ENCODE measurements around the gene CDR2L. TPM values are rescaled to one million over a fixed set of nuclear protein-coding genes. Genes with fewer than 3 reads are reported as not detected.
A peak's percentile ranks its signal among the peaks of the same experiment; 100 is the strongest.

CDR2L gene
- total and polyA plus RNA-seq, 9 donors: 2.1 to 19.2 (median 5.2) TPM

DNA sequence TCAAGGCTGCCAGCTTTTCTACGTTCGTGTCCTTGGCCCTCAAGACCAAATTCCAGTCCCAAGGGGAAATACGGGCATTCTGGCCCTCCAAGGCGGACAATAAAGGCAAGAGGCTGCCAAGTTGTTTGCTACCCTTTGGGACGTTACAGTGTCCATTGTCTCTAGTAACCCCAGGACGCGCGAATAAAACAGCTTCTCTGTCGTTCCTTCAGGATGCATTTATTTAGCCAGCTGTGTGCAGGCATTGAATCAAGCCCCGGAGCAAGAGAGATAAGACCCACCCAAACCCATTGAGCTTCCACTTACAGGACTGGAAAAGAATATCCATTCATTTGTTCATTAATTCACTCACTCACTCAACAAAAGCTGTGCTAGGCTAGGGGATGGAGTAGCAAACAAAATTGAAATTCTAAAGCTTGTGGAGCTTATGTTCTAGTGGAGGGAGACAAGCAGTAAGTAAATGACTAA lies 25.7 kb downstream of the CDR2L start:
- 0% methylated on average over 10 of the region's 10 CpGs for WGBS, 3 donors
- no peak for DNase-seq
- Histone ChIP-seq H3K9me3 (no peaks in the 10 kb centered on the region), H3K4me1 (ENCODE audit: insufficient read depth) (peaks cover 1% of the 10 kb centered on the region), H3K27me3 (no peaks in the 10 kb centered on the region), H3K36me3 (no peaks in the 10 kb centered on the region), H3K27ac (peak overlapping the region; percentile 77 to 79), H3K4me3 (peak overlapping the region; percentile 87)
- intact Hi-C loops (cut with DNase I): loop anchor here in 1 of 4 donors (10.0 kb wide), 1 partner anchor 48 kb away; no protein-coding TSS in a partner anchor
- TF ChIP-seq, protein P1, sequence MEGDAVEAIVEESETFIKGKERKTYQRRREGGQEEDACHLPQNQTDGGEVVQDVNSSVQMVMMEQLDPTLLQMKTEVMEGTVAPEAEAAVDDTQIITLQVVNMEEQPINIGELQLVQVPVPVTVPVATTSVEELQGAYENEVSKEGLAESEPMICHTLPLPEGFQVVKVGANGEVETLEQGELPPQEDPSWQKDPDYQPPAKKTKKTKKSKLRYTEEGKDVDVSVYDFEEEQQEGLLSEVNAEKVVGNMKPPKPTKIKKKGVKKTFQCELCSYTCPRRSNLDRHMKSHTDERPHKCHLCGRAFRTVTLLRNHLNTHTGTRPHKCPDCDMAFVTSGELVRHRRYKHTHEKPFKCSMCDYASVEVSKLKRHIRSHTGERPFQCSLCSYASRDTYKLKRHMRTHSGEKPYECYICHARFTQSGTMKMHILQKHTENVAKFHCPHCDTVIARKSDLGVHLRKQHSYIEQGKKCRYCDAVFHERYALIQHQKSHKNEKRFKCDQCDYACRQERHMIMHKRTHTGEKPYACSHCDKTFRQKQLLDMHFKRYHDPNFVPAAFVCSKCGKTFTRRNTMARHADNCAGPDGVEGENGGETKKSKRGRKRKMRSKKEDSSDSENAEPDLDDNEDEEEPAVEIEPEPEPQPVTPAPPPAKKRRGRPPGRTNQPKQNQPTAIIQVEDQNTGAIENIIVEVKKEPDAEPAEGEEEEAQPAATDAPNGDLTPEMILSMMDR (IDR thresholded peaks at IDR 0.05): no peak
- TF ChIP-seq EP300 (IDR thresholded peaks at IDR 0.05): no peak
- no peak for TF ChIP-seq POLR2A (IDR thresholded peaks at IDR 0.05)

- Histone ChIP-seq H3K36me3 (no peaks in the 10 kb centered on the region), H3K9me3 (no peaks in the 10 kb centered on the region), H3K27ac (no peak overlapping the region), H3K4me1 (ENCODE audit: insufficient read depth) (no peaks in the 10 kb centered on the region), H3K4me3 (no peak overlapping the region), H3K27me3 (no peaks in the 10 kb centered on the region)
- no peak for DNase-seq
- 83 to 87% (median 85%) methylated on average over 5 of the region's 5 CpGs for WGBS, 3 donors
- intact Hi-C loops (cut with DNase I): loop anchor here in 1 of 4 donors (10.0 kb wide), 1 partner anchor 54 kb away; no protein-coding TSS in a partner anchor
- TF ChIP-seq POLR2A (IDR thresholded peaks at IDR 0.05) (no peak), EP300 (IDR thresholded peaks at IDR 0.05) (no peak)
- TF ChIP-seq, protein P1 (IDR thresholded peaks at IDR 0.05): no peak
These were observed 31.7 kb downstream of the CDR2L start for GRCh38 chr17:75019146-75019545.

GRCh38 chr17:75019710-75020109 lies 32.3 kb downstream of the CDR2L start:
- Histone ChIP-seq H3K4me1 (ENCODE audit: insufficient read depth) (no peaks in the 10 kb centered on the region), H3K4me3 (no peak overlapping the region), H3K9me3 (no peaks in the 10 kb centered on the region), H3K27ac (no peak overlapping the region), H3K36me3 (no peaks in the 10 kb centered on the region), H3K27me3 (no peaks in the 10 kb centered on the region)
- no peak for TF ChIP-seq EP300 (IDR thresholded peaks at IDR 0.05)
- intact Hi-C loops (cut with DNase I): loop anchor here in 1 of 4 donors (10.0 kb wide), 1 partner anchor 55 kb away; no protein-coding TSS in a partner anchor
- WGBS, 3 donors: 90 to 93% (median 92%) methylated on average over 3 of the region's 3 CpGs
- no peak for DNase-seq

DNA sequence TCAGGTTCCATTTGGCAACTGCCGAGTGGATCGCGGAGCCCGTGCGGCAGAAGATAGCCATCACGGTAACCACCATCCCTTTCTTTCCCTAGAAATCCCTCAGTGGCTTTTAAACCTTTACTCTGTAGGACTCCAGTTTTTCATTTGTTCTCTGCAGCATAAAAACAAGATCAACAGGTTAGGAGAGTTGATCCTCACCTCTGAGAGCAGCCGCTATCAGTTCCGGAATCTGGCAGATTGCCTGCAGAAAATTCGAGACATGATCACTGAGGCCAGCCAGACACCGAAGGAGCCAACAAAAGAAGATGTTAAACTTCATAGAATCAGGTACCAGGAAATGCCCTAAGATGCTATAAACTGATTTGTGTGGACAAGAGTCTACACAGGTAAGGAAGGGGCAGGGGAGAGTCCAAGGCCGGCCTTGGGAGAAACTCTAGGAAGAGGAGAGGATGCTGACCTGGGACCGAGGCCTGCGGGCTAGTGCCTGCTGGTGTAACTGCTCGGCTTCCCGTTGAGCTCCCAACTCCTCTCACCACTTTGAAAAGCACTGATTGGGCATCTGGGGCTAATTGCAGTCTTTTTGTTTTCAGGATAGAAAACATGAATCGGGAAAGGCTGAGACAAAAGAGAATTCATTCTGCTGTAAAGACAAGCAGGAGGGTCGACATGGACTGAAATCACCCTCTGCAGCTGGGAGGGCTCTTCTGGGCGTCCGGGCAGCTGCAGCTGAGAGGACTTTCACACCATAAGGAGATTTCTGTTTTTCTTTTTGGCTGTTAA lies 33.1 kb downstream of the CDR2L start:
- Histone ChIP-seq H3K4me1 (ENCODE audit: insufficient read depth) (no peaks in the 10 kb centered on the region), H3K9me3 (no peaks in the 10 kb centered on the region), H3K27ac (no peak overlapping the region), H3K27me3 (no peaks in the 10 kb centered on the region), H3K4me3 (no peak overlapping the region), H3K36me3 (no peaks in the 10 kb centered on the region)
- intact Hi-C loops (cut with DNase I): no loop called here
- no peak for TF ChIP-seq EP300 (IDR thresholded peaks at IDR 0.05)
- no peak for TF ChIP-seq POLR2A (IDR thresholded peaks at IDR 0.05)
- TF ChIP-seq, protein P1 (IDR thresholded peaks at IDR 0.05): no peak
- DNase-seq: no peak
- WGBS, 3 donors: 88 to 91% (median 89%) methylated on average over 19 of the region's 19 CpGs

All from ovary (tissue), 9 donors.